HUES64 (cell line): ENCODE measurements around the gene ASB15. TPM values are rescaled to one million over a fixed set of nuclear protein-coding genes. Genes with fewer than 3 reads are reported as not detected.
"Not testable (repeated sequence)": the region's sequence is repeated elsewhere in the genome, so short reads cannot be mapped to it uniquely, and the experiment has no call there.

ENCODE experiments used
- H3K27ac ChIP-seq: 2 replicates; pipeline ENCODE4 v1.7.0; 2013; ENCODE audit warnings: low read depth, low read length, inconsistent platforms
- H3K27me3 ChIP-seq: 2 replicates; pipeline ENCODE4 v1.6.1; 2013; ENCODE audit warnings: mild to moderate bottlenecking, low read length; ENCODE audit not compliant: insufficient read depth
- H3K36me3 ChIP-seq: 2 replicates; pipeline ENCODE4 v1.6.1; 2013; ENCODE audit warnings: mild to moderate bottlenecking, low read length; ENCODE audit not compliant: insufficient read depth
- H3K4me1 ChIP-seq: 2 replicates; pipeline ENCODE4 v1.6.1; 2013; ENCODE audit warnings: mild to moderate bottlenecking, low read length, moderate library complexity; ENCODE audit not compliant: insufficient read depth
- H3K4me3 ChIP-seq: 2 replicates; pipeline ENCODE4 v1.5.1; 2013; ENCODE audit warnings: mild to moderate bottlenecking, low read length, moderate library complexity
- H3K9ac ChIP-seq: 2 replicates; pipeline ENCODE4 v1.6.1; 2013; ENCODE audit warnings: mild to moderate bottlenecking, low read depth, low read length
- H3K9me3 ChIP-seq: 2 replicates; pipeline ENCODE4 v1.6.1; 2013; ENCODE audit warnings: low read depth, low read length; ENCODE audit not compliant: insufficient read depth
- WGBS: fragments of 150-250, 120-280 bp; methylation state at CpG from one replicate; pipeline ENCODE4 v1.1.7; 2013; ENCODE audit warnings: missing lambda C conversion rate; 5-methylcytosine and 5-hydroxymethylcytosine counted together
- polyA plus RNA-seq, 2 experiments: library from polyadenylated mRNA; stranded (reverse); fragments of 50-300 nt; gene quantifications; one replicate each; pipeline ENCODE4 v1.2.3, GENCODE V29; 2013

The ASB15 gene
- polyA plus RNA-seq (2013, experiment 1 of 2) = not detected
- not detected for polyA plus RNA-seq (2013, experiment 2 of 2)

DNA sequence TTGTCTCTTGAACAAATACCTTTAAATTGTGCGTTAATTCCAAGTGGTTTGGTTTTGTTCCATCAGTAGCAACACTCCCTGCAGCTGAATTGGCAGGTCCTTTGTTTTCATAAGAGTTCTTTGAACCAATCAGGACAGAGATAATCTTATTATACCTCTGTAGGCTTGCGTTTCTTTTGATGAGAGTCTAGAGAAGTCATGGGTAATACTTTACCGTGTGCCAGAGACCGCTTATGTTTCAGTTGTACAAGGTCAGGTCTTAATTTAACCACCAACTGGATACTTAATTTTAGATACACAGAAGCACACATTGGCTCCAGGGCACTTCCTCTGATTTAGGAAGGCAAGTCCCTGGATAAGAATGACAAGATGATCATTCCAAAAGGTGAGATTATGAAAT, at the start of gene ASB15:
ASB15 (plus strand) TSS at position 292 of the 400 bp plus-strand sequence. CDS start 12,682 bp downstream, outside the sequence.
- Histone ChIP-seq H3K4me1 (no peaks in the 10 kb centered on the region), H3K9me3 (no peaks in the 10 kb centered on the region), H3K9ac (no peak within 1 kb of the TSS), H3K27ac (no peak within 1 kb of the TSS), H3K4me3 (no peak within 1 kb of the TSS), H3K36me3 (no peaks in the 10 kb centered on the region), H3K27me3 (no peaks in the 10 kb centered on the region)
- WGBS = 95% methylated on average over 3 of the region's 4 CpGs

DNA sequence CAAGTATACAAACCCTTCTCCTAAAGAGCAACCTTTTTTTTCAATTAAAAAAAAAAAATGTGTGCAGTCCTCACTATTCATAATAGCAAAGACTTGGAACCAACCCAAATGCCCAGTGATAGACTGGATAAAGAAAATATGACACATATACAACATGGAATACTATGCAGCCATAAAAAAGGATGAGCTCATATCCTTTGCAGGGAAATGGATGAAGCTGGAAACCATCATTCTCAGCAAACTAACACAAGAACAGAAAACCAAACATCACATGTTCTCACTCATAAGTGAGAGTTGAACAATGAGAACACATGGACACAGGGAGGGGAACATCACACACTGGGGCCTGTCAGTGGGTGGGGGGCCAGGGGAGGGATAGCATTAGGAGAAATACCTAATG, 49.5 kb upstream of the ASB15 start:
- H3K9me3 ChIP-seq, H3K9ac ChIP-seq, H3K4me3 ChIP-seq, H3K27me3 ChIP-seq, H3K4me1 ChIP-seq, H3K27ac ChIP-seq: not testable (repeated sequence)
- peaks cover 54% of the 10 kb centered on the region for H3K36me3 ChIP-seq

DNA sequence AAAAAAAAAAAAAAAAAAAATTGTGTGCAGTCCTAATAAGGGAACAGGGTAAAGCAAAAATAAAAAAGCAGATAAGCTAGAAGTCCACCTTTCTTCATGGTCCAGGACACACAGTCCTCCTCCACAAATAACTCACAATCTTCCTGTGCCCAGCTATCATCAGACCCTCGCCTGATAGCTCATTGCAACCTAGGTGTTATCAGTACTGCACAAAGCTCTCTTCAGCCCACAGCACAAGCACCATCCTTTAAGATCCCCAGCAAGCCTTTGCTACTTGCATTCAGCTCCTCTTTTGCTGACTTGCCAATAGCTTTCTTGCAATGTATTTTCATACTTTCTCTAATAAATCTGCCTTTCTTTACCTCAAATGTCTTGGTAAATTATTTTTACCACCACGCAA, 49.0 kb upstream of the ASB15 start:
- H3K27me3 ChIP-seq = no peaks in the 10 kb centered on the region
- peaks cover 50% of the 10 kb centered on the region for H3K36me3 ChIP-seq
- no peaks in the 10 kb centered on the region for H3K4me1 ChIP-seq

GRCh38 chr7:123553159-123553558, 48.5 kb upstream of the ASB15 start:
- no peak overlapping the region for H3K27ac ChIP-seq
- 96% methylated on average over 3 of the region's 3 CpGs for WGBS
- peaks cover 3% of the 10 kb centered on the region; the same call in 1 of the 2 replicates for H3K4me1 ChIP-seq
- no peaks in the 10 kb centered on the region for H3K27me3 ChIP-seq
- peaks cover 47% of the 10 kb centered on the region for H3K36me3 ChIP-seq
- no peak overlapping the region for H3K4me3 ChIP-seq
- H3K9me3 ChIP-seq = no peaks in the 10 kb centered on the region
- no peak overlapping the region for H3K9ac ChIP-seq

More for the DNA sequence above, 49.0 kb upstream of the ASB15 start:
- Histone ChIP-seq H3K9me3 (no peaks in the 10 kb centered on the region), H3K27ac (no peak overlapping the region), H3K9ac (no peak overlapping the region), H3K4me3 (no peak overlapping the region)
- WGBS = 96% methylated on average over 2 of the region's 2 CpGs

GRCh38 chr7:123555484-123555883, 46.1 kb upstream of the ASB15 start:
- Histone ChIP-seq H3K9me3 (no peaks in the 10 kb centered on the region), H3K27ac (no peak overlapping the region), H3K36me3 (peaks cover 24% of the 10 kb centered on the region), H3K4me1 (peaks cover 5% of the 10 kb centered on the region; the same call in 1 of the 2 replicates), H3K9ac (no peak overlapping the region), H3K4me3 (0 out of 2 replicates have a peak overlapping the region, but pooled peaks have one; percentile 89), H3K27me3 (no peaks in the 10 kb centered on the region)

DNA sequence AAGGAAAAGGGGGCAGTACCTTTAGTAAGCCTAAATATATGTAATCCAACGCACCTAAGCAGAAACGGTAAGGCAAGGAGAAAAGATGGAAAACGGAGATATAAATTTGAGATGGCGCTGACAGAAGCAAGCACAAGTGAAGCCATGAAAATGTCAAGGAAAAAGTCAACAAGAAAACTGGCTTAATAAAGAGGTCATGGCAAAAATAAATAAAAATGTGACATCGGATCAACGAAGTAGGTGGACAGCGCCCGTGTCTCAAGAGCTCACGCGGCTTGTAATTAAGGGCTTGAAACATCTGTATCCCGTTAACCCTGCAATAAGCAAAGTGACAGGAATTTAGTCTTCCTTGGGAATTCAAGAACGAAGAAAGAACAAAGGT, 44.6 kb upstream of the ASB15 start:
- H3K27ac ChIP-seq = peak overlapping the region; percentile 55; the same call in 1 of the 2 replicates
- H3K4me3 ChIP-seq = peak overlapping the region; percentile 89
- 6% methylated on average over 12 of the region's 12 CpGs for WGBS
- H3K4me1 ChIP-seq = peaks cover 5% of the 10 kb centered on the region; the same call in 1 of the 2 replicates
- H3K27me3 ChIP-seq = no peaks in the 10 kb centered on the region
- no peaks in the 10 kb centered on the region for H3K9me3 ChIP-seq
- peak overlapping the region; percentile 81 for H3K9ac ChIP-seq
- peaks cover 23% of the 10 kb centered on the region for H3K36me3 ChIP-seq

- Histone ChIP-seq H3K9me3 (no peaks in the 10 kb centered on the region), H3K36me3 (peaks cover 20% of the 10 kb centered on the region), H3K4me3 (peak within 1 kb of the TSS; percentile 89), H3K27me3 (no peaks in the 10 kb centered on the region), H3K4me1 (peaks cover 5% of the 10 kb centered on the region; the same call in 1 of the 2 replicates), H3K27ac (peak within 1 kb of the TSS; percentile 63), H3K9ac (peak within 1 kb of the TSS; percentile 81)
- WGBS = 7% methylated on average over 40 of the region's 40 CpGs
These were observed 44.0 kb upstream of the ASB15 start, which contains the start of gene NDUFA5 for GRCh38 chr7:123557398-123558288. TSS of gene NDUFA5 (minus strand) at chr7:123557818. CDS start at chr7:123557795, 23 bp downstream.

DNA sequence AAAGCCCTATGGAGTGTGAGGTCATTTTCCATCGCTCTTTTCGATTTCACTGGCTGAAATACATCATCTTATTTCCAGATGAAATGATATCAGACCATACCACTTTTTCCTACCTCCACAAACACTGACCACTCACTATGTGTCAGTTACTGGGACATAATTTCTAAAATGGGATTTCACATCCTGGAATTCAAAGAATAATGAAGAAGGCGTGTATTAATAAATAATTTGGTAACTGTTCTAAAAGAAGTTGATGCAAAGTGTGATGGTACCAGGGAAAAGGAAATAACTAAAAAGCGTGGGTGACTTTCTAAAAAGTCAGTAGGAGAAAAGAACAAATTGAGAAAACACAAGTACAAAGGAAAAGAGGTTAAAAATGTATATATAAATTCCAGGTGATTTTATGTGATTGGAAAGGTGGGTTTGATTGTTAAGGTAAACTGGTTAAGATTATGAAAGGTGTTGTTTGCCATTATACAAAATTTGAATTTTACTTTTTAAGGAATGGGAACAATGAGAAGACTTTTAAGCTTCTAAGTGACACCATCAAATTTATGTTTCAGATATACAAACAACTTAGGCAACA, 43.2 kb upstream of the ASB15 start:
- Histone ChIP-seq H3K9me3 (no peaks in the 10 kb centered on the region), H3K4me1 (peaks cover 5% of the 10 kb centered on the region; the same call in 1 of the 2 replicates), H3K27me3 (no peaks in the 10 kb centered on the region), H3K36me3 (peaks cover 18% of the 10 kb centered on the region), H3K9ac (peak overlapping the region; percentile 61), H3K27ac (peak overlapping the region; percentile 63; the same call in 1 of the 2 replicates), H3K4me3 (peak overlapping the region; percentile 89)
- 84% methylated on average over 4 of the region's 4 CpGs for WGBS

GRCh38 chr7:123562121-123562520, 39.5 kb upstream of the ASB15 start:
- no peaks in the 10 kb centered on the region for H3K9me3 ChIP-seq
- H3K4me3 ChIP-seq = no peak overlapping the region
- no peaks in the 10 kb centered on the region for H3K27me3 ChIP-seq
- no peak overlapping the region for H3K27ac ChIP-seq
- no peaks in the 10 kb centered on the region for H3K36me3 ChIP-seq
- H3K9ac ChIP-seq = no peak overlapping the region
- H3K4me1 ChIP-seq = peaks cover 5% of the 10 kb centered on the region; the same call in 1 of the 2 replicates

DNA sequence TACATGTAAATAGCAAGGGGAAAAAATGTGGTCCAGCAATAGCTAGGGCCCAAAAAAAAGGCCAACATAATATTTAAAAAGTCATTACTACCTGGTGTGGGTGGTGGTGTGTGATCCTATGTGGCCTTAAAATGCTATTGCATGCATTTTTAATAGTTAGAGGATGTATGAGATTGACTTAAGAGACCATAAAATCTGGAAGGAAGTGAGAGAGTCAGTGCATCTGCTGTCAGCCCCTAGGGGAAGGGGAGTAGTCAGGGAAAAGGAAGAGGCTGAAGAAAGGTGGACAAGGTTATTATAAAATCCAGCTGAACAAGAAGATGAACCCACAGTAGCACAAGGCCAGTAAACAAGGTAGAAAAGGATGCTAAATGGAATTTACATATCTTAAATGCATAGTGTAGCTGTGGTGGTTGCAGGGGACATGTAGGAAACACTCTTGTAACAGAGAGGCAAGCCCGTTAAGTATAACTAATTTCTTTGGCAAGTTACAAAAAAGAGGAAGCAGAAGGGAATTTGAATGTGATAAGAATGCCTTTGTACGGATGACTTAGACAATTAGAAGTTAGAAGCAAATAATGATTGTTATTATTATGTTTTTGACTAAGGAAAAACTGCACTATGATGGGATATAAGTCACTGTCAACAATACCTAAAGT, 32.1 kb upstream of the ASB15 start:
- no peak overlapping the region for H3K27ac ChIP-seq
- no peak overlapping the region for H3K9ac ChIP-seq
- no peak overlapping the region for H3K4me3 ChIP-seq
- 88% methylated on average over 2 of the region's 2 CpGs for WGBS
- no peaks in the 10 kb centered on the region for H3K27me3 ChIP-seq
- no peaks in the 10 kb centered on the region for H3K9me3 ChIP-seq
- H3K4me1 ChIP-seq = peaks cover 16% of the 10 kb centered on the region
- no peaks in the 10 kb centered on the region for H3K36me3 ChIP-seq
